GM19324 (cell line): ENCODE results near the gene C2CD4A.
"Not testable (repeated sequence)": the region's sequence is repeated elsewhere in the genome, so short reads cannot be mapped to it uniquely, and the experiment has no call there.

Experiments used
- ATAC-seq: cut with Tn5 transposase; IDR thresholded peaks from one replicate; pipeline ENCODE4 v1.9.1; 2021; ENCODE audit warnings: mild to moderate bottlenecking, moderate library complexity; ENCODE audit not compliant: unreplicated experiment, low FRiP score

The C2CD4A gene

GRCh38 chr15:62066663-62067447 is at the start of gene C2CD4A:
TSS of gene C2CD4A (plus strand) at chr15:62066977. CDS start at chr15:62067614, 637 bp downstream.
- no peak for ATAC-seq

- no peak for ATAC-seq
Observed at GRCh38 chr15:62020576-62021160, 46.1 kb upstream of the C2CD4A start.

- no peak for ATAC-seq
Observed at GRCh38 chr15:62021991-62022600, 44.7 kb upstream of the C2CD4A start.

- no peak for ATAC-seq
Observed at GRCh38 chr15:62026487-62027262, 40.1 kb upstream of the C2CD4A start.

GRCh38 chr15:62027263-62027565 is 39.6 kb upstream of the C2CD4A start:
- no peak for ATAC-seq

GRCh38 chr15:62027916-62028315 is 38.9 kb upstream of the C2CD4A start:
- ATAC-seq = no peak

GRCh38 chr15:62035256-62035924 is 31.4 kb upstream of the C2CD4A start:
- no peak for ATAC-seq

- ATAC-seq = no peak
Observed at GRCh38 chr15:62046078-62046743, 20.6 kb upstream of the C2CD4A start.

GRCh38 chr15:62047282-62047827 is 19.4 kb upstream of the C2CD4A start:
- ATAC-seq = no peak

- ATAC-seq = not testable (repeated sequence)
Observed at GRCh38 chr15:62048254-62048653, 18.5 kb upstream of the C2CD4A start.

- no peak for ATAC-seq
Observed at GRCh38 chr15:62050115-62050514, 16.7 kb upstream of the C2CD4A start.

- no peak for ATAC-seq
Observed at GRCh38 chr15:62051166-62051565, 15.6 kb upstream of the C2CD4A start.

- ATAC-seq = no peak
Observed at GRCh38 chr15:62052713-62053112, 14.1 kb upstream of the C2CD4A start.

GRCh38 chr15:62053439-62054085 is 13.2 kb upstream of the C2CD4A start:
- ATAC-seq = no peak

GRCh38 chr15:62054979-62055378 is 11.8 kb upstream of the C2CD4A start:
- ATAC-seq = no peak

GRCh38 chr15:62057341-62057980 is 9.3 kb upstream of the C2CD4A start:
- no peak for ATAC-seq

- no peak for ATAC-seq
Observed at GRCh38 chr15:62058327-62059028, 8.3 kb upstream of the C2CD4A start.

GRCh38 chr15:62059108-62059815 is 7.5 kb upstream of the C2CD4A start:
- ATAC-seq = no peak
